Measurements from ENCODE around the gene SLC6A17. TPM values are rescaled to one million over a fixed set of nuclear protein-coding genes. Genes with fewer than 3 reads are reported as not detected.

SLC6A17 gene
- total and polyA plus RNA-seq, 2 experiments from 2014 or later: 0.03 to 0.17 TPM

- Mint-ChIP-seq H3K4me1 (peaks cover 14% of the 10 kb centered on the region), H3K9me3 (no peaks in the 10 kb centered on the region), H3K27ac (peak overlapping the region; percentile 48), H3K27me3 (ENCODE audit: insufficient read depth, low read depth, poor library complexity) (peaks cover 10% of the 10 kb centered on the region), H3K36me3 (ENCODE audit: low read depth) (peaks cover 20% of the 10 kb centered on the region), H3K4me3 (no peak overlapping the region)
- H3K4me2 ChIP-seq: no peak overlapping the region
- H3K9me2 ChIP-seq (ENCODE audit: insufficient read depth): 0 out of 2 replicates have a peak, but pooled peaks cover 3% of the 10 kb centered on the region
- no peak for TF ChIP-seq EZH2 (IDR thresholded peaks at IDR 0.05; ENCODE audit: low read depth, unreplicated experiment)
- no peak for TF ChIP-seq REST (IDR thresholded peaks at IDR 0.05; ENCODE audit: unreplicated experiment)
- no peak for TF ChIP-seq POLR2AphosphoS5 (IDR thresholded peaks at IDR 0.05; ENCODE audit: low read depth)
- TF ChIP-seq ZNF331 (CRISPR knock-in tag; IDR thresholded peaks at IDR 0.05; ENCODE audit: low read depth): no peak
- TF ChIP-seq JUNB (IDR thresholded peaks at IDR 0.05; ENCODE audit: unreplicated experiment): no peak
- no peak for TF ChIP-seq CTCF (conservative IDR thresholded peaks at IDR 0.05; ENCODE audit: low read depth in 2 of 2)
- no peak for TF ChIP-seq ZNF462 (CRISPR knock-in tag; IDR thresholded peaks at IDR 0.05)
- TF ChIP-seq NANOG (IDR thresholded peaks at IDR 0.05; ENCODE audit: borderline replicate concordance): no peak
- TF ChIP-seq STAT1 (IDR thresholded peaks at IDR 0.05; ENCODE audit: unreplicated experiment): no peak
- TF ChIP-seq ETS1 (IDR thresholded peaks at IDR 0.05): no peak
- TF ChIP-seq EZH2phosphoT487 (IDR thresholded peaks at IDR 0.05; ENCODE audit: unreplicated experiment): no peak
- TF ChIP-seq CREB1 (CRISPR knock-in tag; IDR thresholded peaks at IDR 0.05; ENCODE audit: low read depth): no peak
- TF ChIP-seq ZNF114 (CRISPR knock-in tag; IDR thresholded peaks at IDR 0.05): no peak
- no peak overlapping the region for H2AFZ ChIP-seq
- DNase-seq (ENCODE audit: low spot score) (no peak), ATAC-seq (no peak)
- H3K4me1 ChIP-seq (ENCODE audit: insufficient read depth): no peaks in the 10 kb centered on the region
- H3K36me3 ChIP-seq (ENCODE audit: insufficient read depth): peaks cover 2% of the 10 kb centered on the region; the same call in 1 of the 2 replicates
- no peaks in the 10 kb centered on the region for H3K27me3 ChIP-seq (ENCODE audit: insufficient read depth)
- H3F3A ChIP-seq (replicated peaks; ENCODE audit: low read depth): no peaks in the 10 kb centered on the region
- no peaks in the 10 kb centered on the region for H4K20me1 ChIP-seq (replicated peaks; ENCODE audit: insufficient read depth)
- H3K79me2 ChIP-seq (replicated peaks; ENCODE audit: insufficient read depth): no peaks in the 10 kb centered on the region
- no peak overlapping the region for H3K4me3 ChIP-seq
- no peak overlapping the region for H3K27ac ChIP-seq (ENCODE audit: low read depth)
These were observed 77.5 kb downstream of the SLC6A17 start for GRCh38 chr1:110227774-110228173.

Measured in GM23338 (cell line).